Measurements from ENCODE around the gene ANKHD1. TPM values are rescaled to one million over a fixed set of nuclear protein-coding genes. Genes with fewer than 3 reads are reported as not detected.

The ANKHD1 gene
- total and polyA plus RNA-seq, 2 donors (not counting 1 experiment from before 2014, with no cell fraction given) = 45.4 to 74.5 TPM

- Histone ChIP-seq H2AFZ (ENCODE audit: low read length) (no peak overlapping the region), H3K36me3 (ENCODE audit: control insufficient read depth, insufficient read depth, low read length) (no peaks in the 10 kb centered on the region), H3K27me3 (ENCODE audit: control insufficient read depth, insufficient read depth, low read length) (no peaks in the 10 kb centered on the region), H3K9me3 (ENCODE audit: control insufficient read depth, insufficient read depth, low read depth, low read length) (no peaks in the 10 kb centered on the region), H3K79me2 (ENCODE audit: control insufficient read depth, insufficient read depth, low read length) (no peaks in the 10 kb centered on the region), H3K4me1 (ENCODE audit: control insufficient read depth, extremely low read depth, insufficient read depth, low read length) (peaks cover 4% of the 10 kb centered on the region), H3K4me3 (replicated peaks in 1 of 4; ENCODE audit: control extremely low read depth in 1 of 4, insufficient read depth in 1 of 4, low read depth in 3 of 4, low read length in 4 of 4) (no peak overlapping the region), H3K27ac (ENCODE audit: insufficient read depth, low read length) (no peak overlapping the region), H3K4me2 (ENCODE audit: extremely low read depth, insufficient read depth, low read length) (no peak overlapping the region), H4K20me1 (ENCODE audit: control insufficient read depth, extremely low read depth, insufficient read depth, low read length) (no peaks in the 10 kb centered on the region), H3K9ac (ENCODE audit: insufficient read depth, low read length) (no peak overlapping the region)
- TF ChIP-seq EZH2 (IDR thresholded peaks at IDR 0.05; ENCODE audit: low read length, missing control alignments) = no peak
- TF ChIP-seq CTCF (conservative IDR thresholded peaks at IDR 0.05 in 1 of 2, IDR thresholded peaks at IDR 0.05 in 1 of 2; ENCODE audit: low read depth in 1 of 2, low read length in 2 of 2) = no peak
- DNase-seq (ENCODE audit: low read depth in 2 of 2) = peak; percentile 19 to 58
Observed at GRCh38 chr5:140588311-140589070, 186.9 kb downstream of the ANKHD1 start.

Other genes with a start within 250 kb of the ANKHD1 start
- 18.7 and 24.3 TPM in 2 replicates for gene CYSTM1, start 226.6 kb upstream of the ANKHD1 start, total RNA-seq
- 35.8 and 38.4 TPM in 2 replicates for gene CYSTM1, start 226.6 kb upstream of the ANKHD1 start, polyA plus RNA-seq
- gene PFDN1, start 98.7 kb upstream of the ANKHD1 start, total RNA-seq = 34.4 and 35.5 TPM in 2 replicates
- gene PFDN1, start 98.7 kb upstream of the ANKHD1 start, polyA plus RNA-seq = 125 and 140 TPM in 2 replicates
- gene HBEGF, start 55.2 kb upstream of the ANKHD1 start, total RNA-seq = 1.8 TPM in 2 replicates
- gene HBEGF, start 55.2 kb upstream of the ANKHD1 start, polyA plus RNA-seq = 8.7 and 10.3 TPM in 2 replicates
- gene SLC4A9, start 41.6 kb upstream of the ANKHD1 start, total RNA-seq = not detected in 2 replicates
- not detected in 2 replicates for gene SLC4A9, start 41.6 kb upstream of the ANKHD1 start, polyA plus RNA-seq
- 1.8 and 2.3 TPM in 2 replicates for gene EIF4EBP3, start 145.8 kb downstream of the ANKHD1 start, total RNA-seq
- 3.0 and 3.1 TPM in 2 replicates for gene EIF4EBP3, start 145.8 kb downstream of the ANKHD1 start, polyA plus RNA-seq
- gene SRA1, start 155.6 kb downstream of the ANKHD1 start, total RNA-seq = 28.0 and 39.1 TPM in 2 replicates
- 55.5 and 72.3 TPM in 2 replicates for gene SRA1, start 155.6 kb downstream of the ANKHD1 start, polyA plus RNA-seq
- gene APBB3, start 162.8 kb downstream of the ANKHD1 start, total RNA-seq = 18.0 and 19.8 TPM in 2 replicates
- gene APBB3, start 162.8 kb downstream of the ANKHD1 start, polyA plus RNA-seq = 8.7 and 11.7 TPM in 2 replicates
- gene SLC35A4, start 163.0 kb downstream of the ANKHD1 start, total RNA-seq = 9.0 and 21.5 TPM in 2 replicates
- 79.2 and 111 TPM in 2 replicates for gene SLC35A4, start 163.0 kb downstream of the ANKHD1 start, polyA plus RNA-seq
- 4.1 and 10.9 TPM in 2 replicates for gene CD14, start 231.3 kb downstream of the ANKHD1 start, total RNA-seq
- gene CD14, start 231.3 kb downstream of the ANKHD1 start, polyA plus RNA-seq = 0.32 and 0.45 TPM in 2 replicates
- 13.6 and 18.0 TPM in 2 replicates for gene TMCO6, start 237.6 kb downstream of the ANKHD1 start, total RNA-seq
- 6.6 and 7.6 TPM in 2 replicates for gene TMCO6, start 237.6 kb downstream of the ANKHD1 start, polyA plus RNA-seq
- 39.8 and 64.9 TPM in 2 replicates for gene NDUFA2, start 245.8 kb downstream of the ANKHD1 start, total RNA-seq
- 57.9 and 65.9 TPM in 2 replicates for gene NDUFA2, start 245.8 kb downstream of the ANKHD1 start, polyA plus RNA-seq
- 96.6 and 96.9 TPM in 2 replicates for gene IK, start 246.0 kb downstream of the ANKHD1 start, total RNA-seq
- gene IK, start 246.0 kb downstream of the ANKHD1 start, polyA plus RNA-seq = 155 and 170 TPM in 2 replicates

Measured in fibroblast of lung (primary cell).